Activated CD8-positive, alpha-beta memory T cell treated with anti-CD3 and anti-CD28 coated beads, Interleukin-2, amount 50 U/mL, for 24 hours (primary cell): ENCODE results near the gene OSBPL7.

Experiments
- DNase-seq: peaks from one replicate; pipeline ENCODE4 v3.0.0-alpha.2; 2020; ENCODE audit errors: extremely low read depth

The OSBPL7 gene

DNA sequence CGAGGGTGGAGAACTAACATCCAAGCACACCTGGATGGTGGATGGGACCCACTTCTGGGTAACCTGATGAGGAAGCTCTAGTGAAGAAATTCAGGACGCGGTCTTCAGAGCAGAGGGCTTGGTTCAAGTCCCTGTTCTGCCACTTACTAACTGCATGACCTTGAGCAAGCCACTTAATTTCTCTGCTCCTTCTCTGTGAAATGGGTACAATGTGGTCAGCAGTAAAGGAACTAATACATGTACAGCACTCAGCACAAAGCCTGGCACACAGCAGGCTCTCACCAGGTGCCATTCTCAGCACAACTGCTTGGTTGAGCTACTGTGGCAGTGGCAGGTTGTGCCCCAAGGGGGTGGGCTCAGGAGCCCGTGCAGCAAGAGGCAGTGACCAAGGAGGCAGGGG is 1.9 kb upstream of the OSBPL7 start:
- no peak for DNase-seq

DNA sequence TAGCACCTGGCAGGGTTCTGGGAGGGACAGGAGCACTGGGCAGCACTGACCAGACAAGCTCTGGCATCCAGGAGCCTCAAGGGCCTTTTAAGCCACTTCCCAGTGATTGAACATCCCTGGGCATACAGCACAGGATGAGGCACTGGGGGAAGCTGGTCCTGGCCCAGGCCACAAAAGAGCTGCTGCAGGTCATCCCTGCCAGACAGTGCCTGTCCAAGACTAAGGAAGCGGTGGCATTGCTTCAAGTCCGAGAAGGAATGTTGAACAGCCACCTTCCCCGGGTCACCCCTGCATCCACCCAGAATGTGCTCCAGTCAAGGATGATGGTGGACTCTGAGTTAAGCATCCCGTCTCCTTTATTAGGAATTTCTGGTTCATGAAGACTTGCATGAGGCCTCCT is 1.2 kb upstream of the OSBPL7 start:
- no peak for DNase-seq

DNA sequence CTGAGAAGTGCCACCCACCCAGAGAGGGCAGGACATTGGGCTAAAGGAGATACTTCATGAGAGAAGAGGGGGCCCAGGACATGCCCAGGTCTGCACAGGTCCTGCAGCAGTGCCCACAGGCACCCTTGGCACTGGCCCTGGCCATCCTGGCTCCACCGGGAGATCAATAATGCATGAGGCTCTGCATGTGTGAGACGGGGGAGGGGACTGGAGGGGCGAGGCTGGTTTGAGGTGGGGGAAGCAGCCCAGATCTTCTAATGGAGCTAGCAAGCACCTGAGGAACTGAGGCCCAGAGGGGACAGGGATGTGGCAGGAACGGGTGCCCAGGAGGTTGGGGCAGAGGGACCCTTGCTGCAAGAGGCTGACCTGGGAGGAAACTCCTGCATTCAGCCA is 567 bp downstream of the OSBPL7 start:
- no peak for DNase-seq

DNA sequence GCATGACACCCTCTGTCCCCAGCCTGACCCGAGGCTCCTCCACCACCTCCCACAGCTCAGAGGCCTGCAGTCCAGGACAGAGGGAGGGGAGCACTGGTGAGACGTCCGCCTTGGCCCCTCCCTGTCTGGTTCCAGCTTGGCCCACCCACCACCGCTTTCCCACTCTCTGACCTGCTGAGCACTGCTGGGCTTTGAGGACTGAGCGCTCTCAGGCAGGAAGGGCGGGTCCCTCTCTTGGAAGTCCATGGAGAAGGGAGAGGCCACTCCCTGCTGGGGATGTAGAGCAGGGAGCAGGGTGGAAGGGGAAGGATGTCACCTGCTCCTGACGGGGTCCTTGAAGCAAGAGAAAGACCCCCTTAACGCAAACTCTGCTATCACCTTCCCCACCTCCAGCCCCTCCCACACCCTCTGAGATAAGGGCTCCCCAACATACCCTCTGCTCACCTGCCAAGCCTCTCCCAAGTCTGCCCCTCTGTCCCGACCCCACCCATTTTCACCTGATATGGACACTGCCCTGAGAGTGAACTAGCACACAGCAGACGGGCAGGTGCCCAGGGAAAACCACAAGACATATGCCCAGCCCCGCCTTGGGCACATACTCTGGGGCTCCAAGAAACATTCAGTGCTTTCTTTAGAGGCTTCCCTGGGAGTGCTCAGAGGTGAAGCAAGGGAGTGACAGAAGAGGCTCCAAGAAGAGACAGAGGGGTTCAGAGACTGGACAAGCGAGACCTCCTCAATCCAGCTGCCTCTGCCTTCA is 1.4 kb downstream of the OSBPL7 start:
- no peak for DNase-seq

DNA sequence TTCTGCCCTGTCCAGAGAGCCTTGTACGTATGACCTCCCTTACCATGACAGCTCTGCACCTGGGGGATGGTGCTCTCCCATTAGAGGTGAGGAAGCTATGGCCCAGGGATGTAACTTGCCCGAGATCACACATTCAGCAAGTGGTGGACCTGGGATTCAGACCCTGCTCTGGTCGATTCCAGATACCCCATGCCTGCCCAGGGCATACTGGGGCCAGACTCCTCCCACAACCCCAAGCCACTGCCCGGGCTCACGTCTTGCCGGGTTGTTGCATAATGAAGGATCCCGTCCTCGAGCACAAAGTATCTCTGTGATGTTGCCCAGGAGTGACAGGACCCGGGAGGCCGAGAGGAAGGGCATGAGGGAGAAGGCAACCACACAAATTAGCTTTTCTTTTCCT is 2.1 kb downstream of the OSBPL7 start:
- DNase-seq = no peak

DNA sequence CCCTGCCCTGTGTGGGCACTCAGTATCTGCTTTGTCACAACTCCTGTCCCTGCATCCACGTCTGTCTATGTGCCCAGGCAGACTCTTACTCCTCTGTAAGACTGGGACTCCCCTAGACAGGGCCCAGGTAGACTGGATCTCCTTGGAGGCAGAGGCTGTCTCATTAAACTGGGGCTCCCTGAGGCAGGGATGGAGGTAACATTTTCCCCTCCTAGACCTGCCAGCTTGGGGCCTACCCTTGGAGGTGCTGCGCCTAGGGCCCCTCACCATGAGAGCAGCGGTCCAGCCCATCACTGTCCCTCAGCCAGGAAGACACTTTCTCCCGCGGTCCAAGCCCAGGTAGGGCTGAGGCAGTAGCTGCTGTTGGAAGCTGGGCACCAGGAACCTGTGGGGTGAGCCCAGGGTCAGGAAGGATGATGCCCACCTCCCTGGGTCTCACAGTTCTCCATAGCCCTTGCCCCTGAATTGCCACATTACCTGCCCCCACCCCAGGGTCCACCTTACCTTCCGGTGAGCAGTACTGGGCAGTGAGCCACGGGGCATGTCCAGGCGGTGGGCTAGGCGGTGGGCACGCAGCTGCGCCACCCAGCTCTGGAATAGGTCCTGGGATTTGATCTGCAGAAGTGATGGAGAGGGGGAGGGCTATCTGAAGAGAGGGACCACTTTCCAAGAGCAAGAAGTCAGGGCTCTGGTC is 3.4 kb downstream of the OSBPL7 start:
- no peak for DNase-seq

DNA sequence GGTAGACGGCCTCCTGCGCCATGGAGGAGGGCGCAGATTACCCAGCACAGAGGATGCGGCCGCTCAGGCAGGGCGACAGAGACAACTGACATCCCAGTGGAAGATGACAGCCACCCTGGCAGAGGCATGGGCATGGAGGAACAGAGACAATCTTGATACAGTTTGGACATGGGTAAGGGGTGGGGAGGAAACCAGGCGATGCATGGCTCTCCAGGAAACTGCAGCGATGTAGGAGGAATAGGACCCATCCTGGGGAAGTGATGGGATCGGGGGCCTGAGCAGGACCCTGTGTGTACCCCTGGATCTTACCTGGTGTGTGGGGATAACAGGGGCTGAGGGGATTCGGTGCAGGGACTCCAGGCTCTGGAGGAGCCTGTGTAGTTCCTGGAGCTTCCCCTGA is 4.6 kb downstream of the OSBPL7 start:
- no peak for DNase-seq

DNA sequence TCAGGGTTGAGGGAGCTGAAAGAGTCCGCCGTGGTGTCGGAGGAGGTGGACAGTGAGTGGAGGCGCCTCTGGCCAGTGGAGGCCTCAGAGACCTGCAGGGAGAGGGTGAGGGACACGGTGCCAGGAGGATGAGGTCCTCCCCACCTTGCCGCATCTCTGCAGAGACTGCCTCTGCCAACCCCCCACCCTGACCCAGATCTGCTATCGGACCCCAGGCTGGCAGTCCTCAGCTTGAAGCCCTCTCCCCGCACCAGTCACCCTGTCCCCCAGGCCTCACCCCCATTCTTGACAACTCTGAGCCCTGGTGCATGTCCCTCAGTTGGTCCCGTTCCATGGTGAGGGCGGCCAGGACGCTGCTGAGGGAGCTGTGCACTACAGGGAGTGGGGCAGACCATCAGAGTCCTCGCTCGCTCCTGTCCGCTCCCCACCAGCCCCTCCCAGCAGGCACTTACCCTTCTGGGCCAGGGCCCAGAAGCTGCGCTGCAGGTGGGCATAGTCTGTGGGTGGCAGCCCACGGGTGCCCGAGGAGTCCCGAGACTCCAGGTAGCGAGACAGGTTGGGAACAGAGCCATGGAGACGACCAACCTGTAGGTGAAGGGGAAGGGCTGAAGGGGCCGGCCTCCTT is 5.4 kb downstream of the OSBPL7 start:
- DNase-seq = no peak

DNA sequence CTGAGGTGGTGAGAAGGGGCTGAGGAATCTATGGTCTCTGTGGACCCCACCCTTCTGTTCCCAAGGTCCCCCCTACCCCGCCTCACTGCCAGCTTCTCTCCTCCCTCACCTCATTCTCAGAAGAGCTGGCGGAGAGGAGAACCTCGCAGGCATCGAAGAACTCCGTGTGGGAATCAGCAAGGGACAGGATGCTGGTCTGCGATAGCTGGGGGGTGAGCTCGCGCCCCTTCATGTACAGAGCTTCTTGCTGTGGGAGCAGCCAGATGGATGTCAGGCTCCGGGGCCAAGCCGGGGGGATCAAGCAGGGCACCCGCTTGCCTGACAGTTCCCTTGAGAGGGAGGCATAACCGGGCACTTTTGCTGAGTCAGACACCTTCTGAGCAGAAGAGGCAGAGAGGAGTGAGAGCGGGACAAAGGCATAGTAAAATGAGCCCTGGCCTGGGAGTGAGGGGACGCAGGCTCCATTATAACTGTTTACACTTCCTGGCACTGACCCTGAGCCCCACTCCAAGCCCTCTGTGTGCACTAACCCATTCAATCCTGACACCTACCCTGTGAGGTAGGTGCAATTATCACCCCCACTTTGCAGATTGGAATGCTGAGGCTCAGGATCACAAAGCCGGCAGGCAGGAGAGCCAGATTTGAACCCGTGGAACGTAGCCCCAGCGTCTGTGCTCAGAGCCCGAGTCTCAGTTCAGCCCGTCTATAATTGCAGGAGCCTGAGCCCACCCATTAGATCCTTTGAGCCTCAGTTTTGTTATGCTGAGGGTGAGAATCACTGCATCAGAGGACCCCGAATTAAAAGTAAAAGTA is 6.3 kb downstream of the OSBPL7 start:
- no peak for DNase-seq

DNA sequence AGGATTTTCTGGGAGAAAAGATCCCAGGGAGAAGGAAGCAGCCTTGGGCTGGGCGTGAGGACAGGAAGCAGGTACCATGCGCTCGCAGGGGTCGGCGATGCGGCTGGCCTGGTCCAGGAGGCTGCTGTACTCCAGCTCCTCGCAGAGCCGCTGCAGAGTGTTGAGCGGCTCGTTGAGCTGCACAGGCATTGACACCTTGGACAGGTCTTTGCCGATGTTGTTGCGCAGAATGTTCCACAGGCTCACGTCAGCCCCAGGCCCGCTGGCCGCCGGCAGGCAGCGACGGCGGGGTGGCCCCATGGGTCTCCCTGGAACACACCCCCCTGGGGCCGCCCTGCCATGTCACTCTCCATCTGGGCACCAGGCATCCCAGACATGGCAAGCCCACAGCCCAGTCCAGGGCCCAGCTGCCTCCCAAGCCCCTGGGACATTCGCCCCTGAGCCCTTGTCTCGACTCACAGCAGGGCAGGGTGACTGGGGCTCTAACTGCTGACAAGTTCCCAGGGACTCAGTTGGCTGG is 8.0 kb downstream of the OSBPL7 start:
- DNase-seq = no peak

DNA sequence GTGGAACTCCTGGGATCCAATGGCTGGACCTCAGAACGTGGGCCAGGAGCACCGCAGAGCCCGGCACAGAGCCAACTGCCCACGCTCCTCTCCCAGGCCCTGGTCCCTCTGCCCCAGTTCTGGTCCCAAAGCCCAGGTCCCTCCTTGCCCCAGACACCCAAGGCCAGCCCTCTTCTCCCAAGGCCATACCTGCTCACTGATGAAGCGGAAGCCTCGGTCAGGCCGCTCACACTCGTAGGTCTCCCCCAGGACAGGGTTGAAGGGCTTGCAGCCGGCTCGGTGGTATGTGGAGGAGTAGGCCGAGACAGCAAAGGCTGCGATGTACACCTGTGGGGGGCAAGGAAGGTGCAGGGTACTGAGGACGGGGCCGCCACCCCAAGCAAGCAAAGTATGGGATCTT is 8.5 kb downstream of the OSBPL7 start:
- no peak for DNase-seq

DNA sequence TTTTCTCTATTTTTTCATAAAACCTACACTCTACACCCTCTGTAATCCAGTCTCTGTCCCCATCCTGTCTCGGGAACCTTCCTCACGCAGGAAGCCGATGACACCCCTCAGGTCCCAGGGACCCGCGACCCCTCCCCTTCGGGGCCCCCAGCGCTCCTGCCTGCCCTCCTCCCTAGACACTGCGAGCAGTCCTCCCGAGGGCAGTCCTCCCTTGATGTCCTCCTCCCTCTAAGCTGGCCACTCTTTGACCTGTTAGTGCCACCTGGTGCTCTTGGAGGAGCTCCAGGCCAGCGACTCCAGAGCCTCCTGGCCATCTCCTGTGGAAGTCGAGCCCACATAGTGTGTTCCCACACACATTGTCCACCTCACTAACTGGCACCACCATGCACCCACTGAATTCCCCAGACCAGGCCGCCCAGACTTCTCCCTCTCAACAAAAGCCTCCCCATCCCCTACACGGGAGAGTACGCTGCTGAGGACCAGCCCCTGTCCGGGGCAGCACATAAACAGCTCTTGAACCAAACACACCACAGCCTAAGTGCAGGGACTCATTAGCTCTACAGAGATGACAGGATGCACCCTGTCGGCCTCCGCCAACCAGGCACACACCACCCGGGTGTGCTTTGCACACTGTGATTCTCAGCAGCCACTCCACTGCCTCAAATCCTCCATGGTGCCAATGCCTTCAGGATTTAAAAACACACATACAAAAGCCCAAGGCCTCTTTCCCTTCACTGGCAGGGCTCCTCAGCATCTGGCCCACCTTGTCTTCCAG is 9.3 kb downstream of the OSBPL7 start:
- DNase-seq = no peak

DNA sequence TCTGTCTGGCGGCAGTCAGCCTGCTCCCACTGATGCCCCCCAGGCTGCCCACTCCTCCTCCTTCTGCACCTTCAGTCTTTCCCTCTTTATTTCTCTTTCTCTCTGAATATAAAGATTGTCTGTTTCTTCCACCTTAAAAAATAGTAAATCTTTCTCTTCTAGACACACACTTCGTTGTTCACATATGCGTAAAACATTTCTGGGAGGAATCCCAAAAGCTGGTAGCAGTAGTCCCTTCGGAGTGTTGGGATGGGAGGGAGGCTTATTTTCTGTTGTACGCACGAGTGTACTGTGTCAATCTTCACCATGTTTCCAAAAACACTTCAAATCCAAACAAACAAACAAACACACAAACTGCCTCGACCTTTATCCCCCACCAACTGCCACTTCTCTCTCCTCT is 9.9 kb downstream of the OSBPL7 start:
- no peak for DNase-seq

DNA sequence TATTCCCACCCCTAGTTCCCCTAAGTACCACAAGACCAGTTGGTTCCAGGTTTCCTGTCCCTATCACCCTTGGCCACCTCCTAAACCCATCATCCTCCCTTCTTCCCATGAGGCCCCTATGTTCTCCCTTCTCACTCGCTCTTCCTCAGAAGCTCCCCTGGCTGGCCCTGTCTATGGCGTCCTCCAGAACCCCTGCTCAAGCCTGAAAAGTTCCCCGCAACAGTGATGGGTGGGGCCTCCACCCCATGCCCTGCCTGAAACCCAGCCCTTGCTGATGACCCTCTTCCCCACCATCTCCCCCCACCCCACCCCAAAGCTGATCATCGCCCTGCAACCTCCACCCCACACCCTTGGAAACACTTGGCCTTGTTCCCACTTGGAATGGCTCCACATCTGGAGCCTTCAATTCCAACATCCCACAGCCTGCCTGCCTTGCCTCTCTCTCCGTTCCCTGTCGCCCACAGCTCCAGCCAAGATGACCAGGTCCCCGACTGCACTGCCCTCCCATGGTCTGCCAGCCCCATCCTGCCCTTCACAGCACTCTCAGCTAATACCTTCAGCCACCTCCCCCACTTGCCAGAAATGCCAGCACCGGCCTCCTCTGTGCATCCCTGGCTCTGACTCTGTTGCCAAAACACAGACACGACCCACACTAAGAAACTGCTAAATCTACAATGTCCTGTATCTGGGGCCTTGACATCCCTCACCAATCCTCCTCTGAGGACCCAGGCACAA is 10.5 kb downstream of the OSBPL7 start:
- no peak for DNase-seq

DNA sequence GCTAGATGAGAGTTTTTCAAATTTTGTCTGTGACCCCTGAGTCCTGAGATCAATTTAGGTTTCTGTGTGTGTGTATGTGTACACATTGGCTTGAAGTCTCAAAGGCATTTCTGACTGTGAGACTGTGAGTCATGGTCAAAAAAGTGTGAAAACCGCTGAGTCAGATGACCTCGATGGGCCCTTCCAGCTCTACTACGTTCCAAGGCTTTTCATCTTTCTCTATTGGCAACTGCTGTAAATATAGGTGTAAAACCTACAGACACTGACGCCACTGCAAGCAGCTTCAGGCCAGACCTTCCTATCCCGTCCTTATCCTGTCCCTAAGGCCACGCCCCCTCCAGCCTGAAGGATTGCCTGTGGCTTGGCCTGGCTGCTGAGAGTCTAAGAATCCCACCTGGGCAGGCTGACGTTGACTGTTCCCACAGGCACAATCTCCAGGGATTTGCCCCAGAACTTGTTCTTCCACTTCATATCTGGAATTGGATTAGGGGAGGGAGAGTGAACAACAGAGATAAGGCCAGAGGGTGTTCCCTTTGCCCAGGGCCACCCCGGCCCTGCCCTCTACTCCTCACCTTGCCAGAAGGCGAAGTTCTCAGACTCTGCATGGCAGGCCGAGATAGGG is 11.3 kb downstream of the OSBPL7 start:
- no peak for DNase-seq

DNA sequence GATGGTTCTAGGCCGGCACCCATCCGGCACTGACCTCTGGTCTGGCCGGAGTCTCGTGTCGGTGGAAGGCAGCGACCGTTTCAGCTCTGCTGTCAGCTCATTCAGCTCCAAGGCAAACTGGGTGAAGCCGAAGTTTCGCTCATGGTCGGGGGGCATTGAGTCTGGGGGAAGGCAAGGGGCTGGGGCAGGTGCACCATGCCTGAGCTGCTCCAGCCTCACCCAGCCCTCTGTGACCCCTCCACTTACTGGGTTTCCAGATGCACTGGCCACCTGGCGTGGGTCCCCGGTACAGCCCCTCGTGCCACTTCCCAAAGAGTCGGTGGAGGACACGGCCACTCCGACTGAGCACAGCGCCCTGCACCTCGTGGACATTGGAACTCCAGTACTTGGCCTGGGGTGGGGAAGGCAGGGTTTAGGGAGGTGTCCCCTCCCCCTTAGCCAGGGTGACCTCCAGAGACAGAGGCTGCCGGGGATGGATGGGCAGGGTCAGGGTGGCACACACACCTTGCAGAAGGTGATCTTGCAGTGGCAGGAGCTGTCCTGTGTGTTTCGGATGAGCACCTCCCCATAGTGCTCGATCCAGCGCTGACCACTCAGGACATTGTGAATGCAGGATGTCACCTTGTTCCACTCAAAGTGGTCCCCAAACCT is 12.6 kb downstream of the OSBPL7 start:
- DNase-seq = no peak

DNA sequence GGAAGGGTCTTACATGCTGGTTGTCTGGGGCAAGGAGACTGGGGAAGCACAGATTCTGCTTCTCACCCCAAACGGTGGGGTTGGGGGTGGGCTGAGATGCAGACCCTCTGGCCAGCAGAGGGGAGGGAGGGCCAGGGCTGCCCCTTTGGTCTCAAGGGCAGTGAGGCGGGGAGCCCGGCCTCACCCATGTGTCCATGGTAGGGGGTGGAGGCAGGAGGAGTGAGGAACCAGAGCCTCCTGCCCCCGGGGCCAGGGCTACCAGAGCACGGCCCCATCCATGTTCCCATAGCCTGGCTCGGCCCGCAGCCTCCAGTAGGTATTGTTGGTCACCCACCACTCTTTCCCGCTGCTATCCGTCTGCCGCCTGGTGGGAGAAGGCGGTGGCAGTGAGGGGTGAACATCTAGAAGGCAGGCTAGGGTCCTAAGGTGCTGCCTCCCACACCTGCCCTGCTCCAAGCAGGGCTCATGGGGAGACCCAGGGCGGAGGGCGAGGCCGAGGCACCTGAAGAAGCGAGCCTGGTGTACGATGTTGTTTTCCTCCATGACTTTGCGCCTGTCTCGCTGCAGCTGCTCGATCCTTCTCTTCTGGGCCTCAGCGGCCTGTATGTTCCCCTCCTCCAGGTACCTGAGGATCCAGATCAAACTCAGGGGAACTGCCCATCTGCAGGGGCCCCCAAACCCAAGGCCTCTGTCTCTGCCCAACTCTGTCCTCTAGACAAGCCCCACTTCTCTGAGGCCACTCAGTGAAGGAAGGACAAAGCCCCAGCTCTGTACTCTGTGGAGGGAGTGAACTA is 13.4 kb downstream of the OSBPL7 start:
- no peak for DNase-seq

DNA sequence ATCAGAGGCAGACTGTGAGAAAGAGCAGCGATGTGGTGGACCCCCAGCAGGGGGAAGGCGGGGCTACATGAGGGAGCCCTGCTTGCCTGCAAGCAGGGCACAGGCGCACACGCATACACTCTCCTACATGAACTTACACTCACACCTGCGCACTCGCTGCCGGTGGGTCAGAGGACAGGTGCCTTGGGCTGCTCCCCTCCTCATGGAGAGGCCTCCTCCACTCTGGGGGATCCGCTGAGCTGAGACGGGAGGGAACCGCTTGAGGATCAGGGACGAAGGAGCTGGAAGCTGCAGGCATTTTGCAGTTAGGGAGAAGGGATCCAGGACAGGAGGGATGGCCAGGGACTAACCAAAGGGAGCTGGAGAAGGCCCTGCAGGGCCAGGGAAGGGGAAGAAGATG is 14.2 kb downstream of the OSBPL7 start:
- DNase-seq = no peak

DNA sequence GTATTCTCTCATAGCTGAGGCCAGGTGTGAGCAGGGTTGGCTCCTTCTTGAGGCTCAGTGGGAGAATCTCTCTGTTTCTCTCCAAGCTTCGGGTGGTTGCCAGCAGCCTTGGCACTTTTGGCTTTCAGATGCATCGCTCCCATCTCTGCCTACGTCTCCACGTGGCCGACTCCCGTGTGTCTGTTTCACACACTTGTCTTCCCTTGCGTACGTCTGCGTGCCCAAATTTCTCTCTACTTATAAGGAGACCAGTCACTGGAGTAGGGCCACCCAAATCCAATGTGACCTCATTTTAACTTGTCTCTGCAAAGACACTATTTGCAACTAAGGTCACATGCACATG is 14.7 kb downstream of the OSBPL7 start:
- no peak for DNase-seq
